ENCODE measurements around the gene DGKI.

- TF ChIP-seq, protein P1, sequence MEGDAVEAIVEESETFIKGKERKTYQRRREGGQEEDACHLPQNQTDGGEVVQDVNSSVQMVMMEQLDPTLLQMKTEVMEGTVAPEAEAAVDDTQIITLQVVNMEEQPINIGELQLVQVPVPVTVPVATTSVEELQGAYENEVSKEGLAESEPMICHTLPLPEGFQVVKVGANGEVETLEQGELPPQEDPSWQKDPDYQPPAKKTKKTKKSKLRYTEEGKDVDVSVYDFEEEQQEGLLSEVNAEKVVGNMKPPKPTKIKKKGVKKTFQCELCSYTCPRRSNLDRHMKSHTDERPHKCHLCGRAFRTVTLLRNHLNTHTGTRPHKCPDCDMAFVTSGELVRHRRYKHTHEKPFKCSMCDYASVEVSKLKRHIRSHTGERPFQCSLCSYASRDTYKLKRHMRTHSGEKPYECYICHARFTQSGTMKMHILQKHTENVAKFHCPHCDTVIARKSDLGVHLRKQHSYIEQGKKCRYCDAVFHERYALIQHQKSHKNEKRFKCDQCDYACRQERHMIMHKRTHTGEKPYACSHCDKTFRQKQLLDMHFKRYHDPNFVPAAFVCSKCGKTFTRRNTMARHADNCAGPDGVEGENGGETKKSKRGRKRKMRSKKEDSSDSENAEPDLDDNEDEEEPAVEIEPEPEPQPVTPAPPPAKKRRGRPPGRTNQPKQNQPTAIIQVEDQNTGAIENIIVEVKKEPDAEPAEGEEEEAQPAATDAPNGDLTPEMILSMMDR (IDR thresholded peaks at IDR 0.05; ENCODE audit: low read length): no peak
- no peak for TF ChIP-seq EZH2 (IDR thresholded peaks at IDR 0.05; ENCODE audit: borderline replicate concordance, low read length)
These were observed 21.3 kb downstream of the DGKI start for GRCh38 chr7:137825489-137825888.
